ENCODE measurements around the gene HOXA4.

The HOXA4 gene

GRCh38 chr7:27088002-27088922, 42.3 kb downstream of the HOXA4 start:
- no peak for DNase-seq

GRCh38 chr7:27083646-27084045, 46.9 kb downstream of the HOXA4 start:
- DNase-seq, result no peak

GRCh38 chr7:27082171-27082570, 48.4 kb downstream of the HOXA4 start:
- no peak for DNase-seq

- DNase-seq, result no peak
Observed at GRCh38 chr7:27080844-27081436, 49.6 kb downstream of the HOXA4 start.

GRCh38 chr7:27079234-27079975, 51.2 kb downstream of the HOXA4 start:
- no peak for DNase-seq

- no peak for DNase-seq
Observed at GRCh38 chr7:27078616-27079233, 51.8 kb downstream of the HOXA4 start.
